Measurements from ENCODE around the gene MSRB1. TPM values are rescaled to one million over a fixed set of nuclear protein-coding genes. Genes with fewer than 3 reads are reported as not detected.

Gene MSRB1, protein sequence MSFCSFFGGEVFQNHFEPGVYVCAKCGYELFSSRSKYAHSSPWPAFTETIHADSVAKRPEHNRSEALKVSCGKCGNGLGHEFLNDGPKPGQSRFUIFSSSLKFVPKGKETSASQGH
- 33.5 and 35.0 TPM in 2 replicates for total RNA-seq

DNA sequence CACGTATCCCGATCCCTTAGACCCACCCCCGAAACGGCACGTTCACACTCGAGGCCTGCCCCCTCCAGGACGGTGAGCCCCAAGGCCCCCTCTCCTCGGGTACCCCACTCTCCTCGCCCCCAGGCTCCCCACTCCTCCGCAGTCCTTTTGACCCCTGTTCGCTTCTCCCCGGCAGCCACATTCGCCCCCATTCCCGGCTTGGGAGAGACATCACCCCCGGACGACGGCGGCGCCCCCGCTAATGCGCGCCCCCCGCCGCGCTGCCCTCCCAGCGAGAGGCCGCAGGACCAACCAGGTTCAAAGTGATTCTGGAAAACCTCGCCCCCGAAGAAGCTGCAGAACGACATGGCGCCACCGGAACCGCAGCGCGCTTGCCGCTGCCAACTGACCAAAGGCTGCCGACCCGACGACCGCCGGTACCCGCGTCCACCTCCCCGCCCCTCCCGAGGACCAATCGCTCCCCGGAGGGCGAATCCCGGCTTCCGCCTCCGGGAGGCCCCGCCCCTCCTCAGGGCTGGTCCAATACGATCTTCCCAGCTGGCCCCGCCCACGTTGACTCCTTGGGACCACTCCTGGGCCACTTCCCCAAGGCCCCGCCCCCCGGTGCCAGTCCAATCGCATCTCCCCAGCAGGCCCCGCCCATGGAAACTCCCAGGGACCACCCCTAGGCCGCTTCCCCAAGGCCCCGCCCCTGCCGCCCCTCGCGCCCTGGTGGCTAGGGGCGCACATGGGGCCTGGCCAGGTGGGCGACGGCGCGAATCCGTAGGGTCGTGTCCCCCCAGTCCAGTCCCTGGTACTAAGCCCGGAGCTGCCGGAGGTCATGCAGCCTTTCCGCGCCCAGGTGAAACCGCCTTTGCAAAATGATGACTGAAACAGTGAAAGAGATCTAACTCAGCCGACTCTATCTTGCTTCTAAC lies at the start of gene MSRB1:
Gene MSRB1 (minus strand): TSS at position 390 of the 917 bp plus-strand sequence. CDS start 43 bp downstream, at position 347.
- Mint-ChIP-seq H3K27ac (peak within 1 kb of the TSS; percentile 82), H3K9me3 (no peaks in the 10 kb centered on the region), H3K4me1 (ENCODE audit: low read depth) (peaks cover 15% of the 10 kb centered on the region), H3K36me3 (ENCODE audit: low read depth) (peaks cover 9% of the 10 kb centered on the region), H3K4me3 (ENCODE audit: low read depth) (peak within 1 kb of the TSS; percentile 90), H3K27me3 (ENCODE audit: low read depth) (no peaks in the 10 kb centered on the region)
- intact Hi-C loops (cut with micrococcal nuclease): loop anchor here (1.0 to 5.0 kb wide), 3 partner anchors 16 to 199 kb away; partner anchors contain the start of gene NDUFB10
- DNase-seq (ENCODE audit: low spot score): peak; percentile 99

DNA sequence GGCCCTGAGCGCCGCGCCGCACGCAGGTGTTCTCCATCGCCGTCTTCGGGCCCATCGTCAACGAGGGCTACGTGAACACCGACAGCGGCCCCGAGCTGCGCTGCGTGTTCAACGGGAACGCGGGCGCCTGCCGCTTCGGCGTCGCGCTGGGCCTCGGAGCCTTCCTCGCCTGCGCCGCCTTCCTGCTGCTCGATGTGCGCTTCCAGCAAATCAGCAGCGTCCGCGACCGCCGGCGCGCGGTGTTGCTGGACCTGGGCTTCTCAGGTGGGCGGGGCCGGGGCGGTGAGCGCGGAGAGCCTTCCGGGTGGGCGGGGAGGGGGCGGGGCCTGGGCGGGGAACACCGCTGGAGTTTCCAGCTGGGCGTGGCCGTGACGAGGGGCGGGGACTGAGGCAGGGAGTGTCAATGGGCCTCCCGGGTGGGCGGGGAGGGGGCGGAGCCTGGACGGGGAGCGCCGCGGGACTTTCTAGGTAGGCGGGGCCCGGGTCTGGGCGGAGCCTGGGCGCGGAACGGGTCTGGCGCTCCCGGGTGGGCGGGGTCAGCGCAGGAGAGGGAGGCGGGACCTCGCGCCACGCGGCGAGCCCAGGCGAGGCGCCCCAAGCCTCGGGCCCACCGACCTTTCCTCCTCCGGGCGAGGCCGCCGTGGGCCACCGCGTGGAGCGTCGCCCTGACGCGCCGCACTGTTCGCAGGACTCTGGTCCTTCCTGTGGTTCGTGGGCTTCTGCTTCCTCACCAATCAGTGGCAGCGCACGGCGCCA lies 49.1 kb upstream of the MSRB1 start:
- Mint-ChIP-seq H3K4me3 (ENCODE audit: low read depth) (peak overlapping the region; percentile 52), H3K9me3 (no peaks in the 10 kb centered on the region), H3K4me1 (ENCODE audit: low read depth) (peaks cover 11% of the 10 kb centered on the region), H3K27me3 (ENCODE audit: low read depth) (peaks cover 10% of the 10 kb centered on the region), H3K36me3 (ENCODE audit: low read depth) (peaks cover 18% of the 10 kb centered on the region), H3K27ac (peak overlapping the region; percentile 42)
- intact Hi-C loops (cut with micrococcal nuclease): loop anchor here (1.0 to 2.0 kb wide), 2 partner anchors 17 to 27 kb away; partner anchors contain the start of genes RPS2 and ZNF598
- peak; percentile 90 for DNase-seq (ENCODE audit: low spot score)

DNA sequence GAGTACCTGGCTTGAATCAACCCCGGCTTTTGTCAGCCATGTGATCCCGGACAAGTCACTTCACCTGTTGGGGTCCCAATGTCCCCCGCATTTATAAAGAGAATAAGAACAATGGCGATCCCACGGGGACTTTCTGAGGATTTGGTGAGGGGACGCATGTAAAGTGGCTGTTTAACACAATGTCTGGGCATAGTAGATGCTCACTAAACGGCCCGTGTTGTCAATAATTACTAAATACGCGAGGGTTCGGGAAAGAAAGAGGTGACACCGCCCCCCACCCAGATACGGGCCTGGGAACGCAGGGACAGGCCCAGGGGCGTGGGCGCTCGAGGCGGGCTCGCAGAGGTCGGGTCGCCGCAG lies 48.6 kb upstream of the MSRB1 start:
- H3K9me3 Mint-ChIP-seq: no peaks in the 10 kb centered on the region
- intact Hi-C loops (cut with micrococcal nuclease): loop anchor here (2.0 kb wide), 1 partner anchor 27 kb away; the partner anchor contains the start of gene RPS2
- no peak for DNase-seq (ENCODE audit: low spot score)
- peak overlapping the region; percentile 76 for H3K27ac Mint-ChIP-seq
- H3K27me3 Mint-ChIP-seq (ENCODE audit: low read depth): peaks cover 10% of the 10 kb centered on the region
- H3K4me1 Mint-ChIP-seq (ENCODE audit: low read depth): peaks cover 8% of the 10 kb centered on the region
- H3K36me3 Mint-ChIP-seq (ENCODE audit: low read depth): peaks cover 22% of the 10 kb centered on the region
- peak overlapping the region; percentile 74 for H3K4me3 Mint-ChIP-seq (ENCODE audit: low read depth)

GRCh38 chr16:1991135-1991551 lies 48.1 kb upstream of the MSRB1 start:
- H3K27ac Mint-ChIP-seq: peak overlapping the region; percentile 76
- peaks cover 10% of the 10 kb centered on the region for H3K27me3 Mint-ChIP-seq (ENCODE audit: low read depth)
- H3K4me1 Mint-ChIP-seq (ENCODE audit: low read depth): peaks cover 8% of the 10 kb centered on the region
- peaks cover 26% of the 10 kb centered on the region for H3K36me3 Mint-ChIP-seq (ENCODE audit: low read depth)
- peak overlapping the region; percentile 74 for H3K4me3 Mint-ChIP-seq (ENCODE audit: low read depth)
- intact Hi-C loops (cut with micrococcal nuclease): loop anchor here (2.0 kb wide), 1 partner anchor 26 kb away; the partner anchor contains the start of gene RPS2
- H3K9me3 Mint-ChIP-seq: no peaks in the 10 kb centered on the region
- DNase-seq (ENCODE audit: low spot score): no peak

DNA sequence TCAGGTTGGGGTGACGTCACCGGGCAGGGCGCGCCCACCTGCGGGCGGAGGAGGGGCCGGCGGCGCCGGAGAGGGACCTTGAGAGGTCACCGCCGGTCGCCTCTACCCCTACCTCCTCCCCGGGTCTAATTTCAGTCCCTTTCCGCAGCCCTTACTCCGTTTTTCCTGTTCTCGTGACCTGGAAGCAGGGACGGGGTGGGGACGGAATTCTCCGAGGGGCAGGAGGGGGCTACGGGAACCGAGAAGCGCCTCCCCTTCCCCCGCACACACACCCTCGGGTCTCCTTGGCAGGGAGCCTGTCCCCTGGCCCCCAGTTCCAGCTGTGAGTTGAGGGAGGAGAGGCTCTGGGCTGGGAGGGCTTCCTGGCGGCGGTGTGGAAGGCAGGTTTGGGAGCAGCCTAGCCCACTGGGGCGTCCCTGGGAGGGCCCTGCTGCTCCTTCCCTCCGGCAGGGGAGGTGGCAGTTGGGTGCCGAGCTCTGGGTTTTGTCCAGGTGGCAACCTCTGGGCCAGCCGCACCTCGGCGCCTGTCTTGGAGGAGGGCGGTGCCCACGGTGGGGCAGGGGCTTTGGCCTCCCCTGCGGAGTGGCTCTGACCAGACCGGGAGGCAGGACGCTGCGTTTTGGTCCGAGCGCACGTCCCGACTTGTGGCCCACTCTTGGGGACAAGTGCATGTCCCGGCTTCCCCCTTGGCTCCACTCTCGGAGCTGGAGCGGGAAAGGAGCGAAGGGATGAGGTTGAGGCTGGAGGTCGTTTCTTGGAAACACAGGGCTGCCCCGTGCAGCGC lies 47.5 kb upstream of the MSRB1 start:
- intact Hi-C loops (cut with micrococcal nuclease): loop anchor here (2.0 kb wide), 1 partner anchor 26 kb away; the partner anchor contains the start of gene RPS2
- Mint-ChIP-seq H3K4me3 (ENCODE audit: low read depth) (peak overlapping the region; percentile 74), H3K27ac (peak overlapping the region; percentile 76), H3K9me3 (no peaks in the 10 kb centered on the region), H3K27me3 (ENCODE audit: low read depth) (peaks cover 10% of the 10 kb centered on the region), H3K4me1 (ENCODE audit: low read depth) (peaks cover 8% of the 10 kb centered on the region), H3K36me3 (ENCODE audit: low read depth) (peaks cover 30% of the 10 kb centered on the region)
- no peak for DNase-seq (ENCODE audit: low spot score)

- H3K27ac Mint-ChIP-seq: no peak overlapping the region
- H3K27me3 Mint-ChIP-seq (ENCODE audit: low read depth): peaks cover 10% of the 10 kb centered on the region
- no peak for DNase-seq (ENCODE audit: low spot score)
- H3K4me1 Mint-ChIP-seq (ENCODE audit: low read depth): peaks cover 8% of the 10 kb centered on the region
- intact Hi-C loops (cut with micrococcal nuclease): loop anchor here (2.0 kb wide), 1 partner anchor 25 kb away; the partner anchor contains the start of gene RPS2
- H3K9me3 Mint-ChIP-seq: no peaks in the 10 kb centered on the region
- no peak overlapping the region for H3K4me3 Mint-ChIP-seq (ENCODE audit: low read depth)
- peaks cover 26% of the 10 kb centered on the region for H3K36me3 Mint-ChIP-seq (ENCODE audit: low read depth)
Measured at GRCh38 chr16:1990101-1990350, 47.0 kb upstream of the MSRB1 start.

- DNase-seq (ENCODE audit: low spot score): no peak
- Mint-ChIP-seq H3K27ac (peak within 1 kb of the TSS; percentile 76), H3K9me3 (no peaks in the 10 kb centered on the region), H3K4me1 (ENCODE audit: low read depth) (peaks cover 8% of the 10 kb centered on the region), H3K36me3 (ENCODE audit: low read depth) (peaks cover 29% of the 10 kb centered on the region), H3K27me3 (ENCODE audit: low read depth) (peaks cover 10% of the 10 kb centered on the region), H3K4me3 (ENCODE audit: low read depth) (peak within 1 kb of the TSS; percentile 77)
- intact Hi-C loops (cut with micrococcal nuclease): loop anchor here (2.0 kb wide), 1 partner anchor 25 kb away; the partner anchor contains the start of gene RPS2
Measured at GRCh38 chr16:1989209-1990100, 46.5 kb upstream of the MSRB1 start, which contains the start of gene SYNGR3. SYNGR3 (plus strand) TSS chr16:1989970; CDS start chr16:1990103, 133 bp downstream.

DNA sequence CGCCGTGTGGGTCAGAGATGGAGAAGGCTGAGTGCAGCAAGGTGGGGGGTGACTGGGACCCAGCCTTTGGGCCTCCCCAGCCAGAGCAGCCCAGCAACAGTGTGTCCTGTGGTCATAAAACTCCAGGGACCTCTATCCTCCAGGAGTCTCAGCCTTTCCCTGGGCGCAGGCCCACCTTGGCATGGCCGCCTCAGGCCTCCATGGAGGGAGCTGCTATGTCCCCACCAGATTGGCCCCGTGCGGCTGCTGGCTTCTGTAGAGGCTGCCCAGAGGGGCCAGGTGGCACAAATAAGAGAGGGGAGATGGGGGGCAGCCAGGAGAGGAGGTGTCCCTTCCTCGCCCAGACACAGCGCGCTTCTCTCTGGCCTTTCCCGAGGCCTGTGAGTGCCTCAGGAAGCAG lies 44.2 kb upstream of the MSRB1 start:
- H3K27me3 Mint-ChIP-seq (ENCODE audit: low read depth): peaks cover 21% of the 10 kb centered on the region
- no peak overlapping the region for H3K27ac Mint-ChIP-seq
- intact Hi-C loops (cut with micrococcal nuclease): no loop called here
- peaks cover 30% of the 10 kb centered on the region for H3K36me3 Mint-ChIP-seq (ENCODE audit: low read depth)
- peaks cover 11% of the 10 kb centered on the region for H3K4me1 Mint-ChIP-seq (ENCODE audit: low read depth)
- no peak overlapping the region for H3K4me3 Mint-ChIP-seq (ENCODE audit: low read depth)
- no peak for DNase-seq (ENCODE audit: low spot score)
- no peaks in the 10 kb centered on the region for H3K9me3 Mint-ChIP-seq

DNA sequence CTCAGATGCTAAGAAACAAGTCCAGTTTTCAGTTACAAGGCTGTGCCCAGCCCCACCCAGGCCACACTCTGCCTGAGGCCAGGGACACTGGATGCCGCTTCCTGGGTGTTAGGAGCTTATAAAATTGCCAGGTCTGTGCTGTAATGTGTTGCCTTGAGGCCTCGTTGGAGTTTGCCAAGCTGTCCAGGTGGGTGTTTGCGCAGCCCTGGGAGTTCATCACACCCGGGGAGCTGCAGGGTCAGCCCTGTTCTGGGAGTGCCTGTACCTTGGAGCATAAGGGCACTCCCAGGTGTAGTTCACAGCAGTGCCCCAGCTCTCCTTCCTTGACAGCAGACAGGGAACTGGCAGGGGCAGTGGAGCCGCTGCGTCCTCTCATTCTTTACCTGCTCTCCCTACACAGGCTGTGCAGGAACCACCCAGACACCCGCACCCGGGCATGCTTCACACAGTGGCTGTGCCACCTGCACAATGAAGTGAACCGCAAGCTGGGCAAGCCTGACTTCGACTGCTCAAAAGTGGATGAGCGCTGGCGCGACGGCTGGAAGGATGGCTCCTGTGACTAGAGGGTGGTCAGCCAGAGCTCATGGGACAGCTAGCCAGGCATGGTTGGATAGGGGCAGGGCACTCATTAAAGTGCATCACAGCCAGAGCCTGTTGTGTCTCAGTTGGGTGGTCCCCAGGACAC lies 42.6 kb upstream of the MSRB1 start:
- peaks cover 5% of the 10 kb centered on the region for H3K4me1 Mint-ChIP-seq (ENCODE audit: low read depth)
- intact Hi-C loops (cut with micrococcal nuclease): no loop called here

DNA sequence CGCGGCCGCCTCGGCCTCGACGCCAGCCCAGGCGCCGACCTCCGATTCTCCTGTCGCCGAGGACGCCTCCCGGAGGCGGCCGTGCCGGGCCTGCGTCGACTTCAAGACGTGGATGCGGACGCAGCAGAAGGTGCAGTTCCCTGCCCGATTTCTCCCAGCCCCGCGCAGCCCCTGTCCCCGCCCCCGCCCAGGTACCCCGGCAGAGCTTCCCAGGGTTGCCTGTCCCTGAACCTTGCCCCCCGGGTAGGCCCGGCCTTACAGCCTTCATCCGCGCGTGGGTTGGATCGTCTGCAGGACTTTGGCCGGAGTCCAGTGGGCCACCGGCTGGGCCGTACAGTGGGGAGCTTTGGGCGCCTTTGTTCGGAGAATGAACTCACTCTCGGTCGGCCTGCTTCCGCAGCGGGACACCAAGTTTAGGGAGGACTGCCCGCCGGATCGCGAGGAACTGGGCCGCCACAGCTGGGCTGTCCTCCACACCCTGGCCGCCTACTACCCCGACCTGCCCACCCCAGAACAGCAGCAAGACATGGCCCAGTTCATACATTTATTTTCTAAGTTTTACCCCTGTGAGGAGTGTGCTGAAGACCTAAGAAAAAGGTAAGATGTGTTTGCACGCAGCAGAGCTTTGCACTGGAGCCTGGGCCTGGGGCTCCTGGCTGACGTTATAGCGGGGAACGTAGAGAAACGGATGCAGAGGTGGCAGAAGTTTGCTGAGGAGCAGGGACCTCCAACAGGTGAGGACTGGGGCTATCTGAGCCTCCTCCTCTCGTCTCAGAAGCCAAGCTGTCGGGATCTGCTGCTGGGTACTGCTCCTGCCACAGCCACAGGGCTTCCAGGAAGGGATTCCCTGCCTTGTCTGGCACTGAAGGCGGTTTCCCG lies 41.6 kb upstream of the MSRB1 start:
- peak overlapping the region; percentile 83 for H3K4me3 Mint-ChIP-seq (ENCODE audit: low read depth)
- peaks cover 30% of the 10 kb centered on the region for H3K36me3 Mint-ChIP-seq (ENCODE audit: low read depth)
- peak overlapping the region; percentile 17 for H3K27ac Mint-ChIP-seq
- no peak for DNase-seq (ENCODE audit: low spot score)
- H3K27me3 Mint-ChIP-seq (ENCODE audit: low read depth): peaks cover 40% of the 10 kb centered on the region
- peaks cover 5% of the 10 kb centered on the region for H3K4me1 Mint-ChIP-seq (ENCODE audit: low read depth)
- H3K9me3 Mint-ChIP-seq: no peaks in the 10 kb centered on the region
- intact Hi-C loops (cut with micrococcal nuclease): no loop called here

More for the DNA sequence above, 42.6 kb upstream of the MSRB1 start:
- Mint-ChIP-seq H3K36me3 (ENCODE audit: low read depth) (peaks cover 30% of the 10 kb centered on the region), H3K27ac (no peak overlapping the region), H3K4me3 (ENCODE audit: low read depth) (peak overlapping the region; percentile 83), H3K9me3 (no peaks in the 10 kb centered on the region), H3K27me3 (ENCODE audit: low read depth) (peaks cover 37% of the 10 kb centered on the region)
- no peak for DNase-seq (ENCODE audit: low spot score)
